Left ventricle myocardium inferior (tissue), 1 donor: Measurements from ENCODE around the gene PRC1. TPM values are rescaled to one million over a fixed set of nuclear protein-coding genes. Genes with fewer than 3 reads are reported as not detected.
A peak's percentile ranks its signal among the peaks of the same experiment; 100 is the strongest.

Experiments used
- DNase-seq: peaks from one replicate; pipeline ENCODE4 v3.0.0-alpha.2; 2020
- H3K27ac ChIP-seq: fragments of 200-600 bp; replicated peaks from 2 replicates; pipeline ENCODE4 v1.8.0; 2021
- H3K27me3 ChIP-seq: fragments of 200-600 bp; 2 replicates; pipeline ENCODE4 v1.8.0; 2021; ENCODE audit warnings: low read depth
- H3K36me3 ChIP-seq: fragments of 200-600 bp; 2 replicates; pipeline ENCODE4 v1.8.0; 2021
- H3K4me1 ChIP-seq: fragments of 200-600 bp; 2 replicates; pipeline ENCODE4 v1.8.0; 2021
- H3K4me3 ChIP-seq: fragments of 200-600 bp; 2 replicates; pipeline ENCODE4 v1.8.0; 2021; ENCODE audit warnings: mild to moderate bottlenecking, moderate library complexity
- H3K9me3 ChIP-seq: fragments of 200-600 bp; replicated peaks from 2 replicates; pipeline ENCODE4 v1.8.0; 2021
- intact Hi-C: fragments of 100-400 bp; cut with micrococcal nuclease; formaldehyde crosslinking; loops from one replicate; pipeline ENCODE4 v1.11.0; 2022
- total RNA-seq: library from RNA; stranded (reverse); fragmentation: NEBNext Ultra II Directional; extraction: Animal tissue kit (Norgen Biotek cat#: 25700); gene quantifications from one replicate; pipeline ENCODE4 v1.2.1, GENCODE V29; 2021
- TF ChIP-seq, protein P1 (sequence below): fragments of 200-600 bp; IDR thresholded peaks from 2 replicates; pipeline ENCODE4 v1.8.0; 2021; ENCODE audit warnings: antibody characterized with exemption, mild to moderate bottlenecking, borderline replicate concordance
- donor health status: DM: no; HTN: yes; CAD: no; lungs with severe emphysema.

PRC1 gene
- total RNA-seq, 1 donor from 2014 or later: 3.4 TPM

GRCh38 chr15:90953947-90954711 lies 40.2 kb downstream of the PRC1 start:
- intact Hi-C loops: no loop called here
- peak overlapping the region; percentile 91 for H3K4me3 ChIP-seq
- H3K27me3 ChIP-seq: no peaks in the 10 kb centered on the region
- peaks cover 46% of the 10 kb centered on the region for H3K4me1 ChIP-seq
- H3K27ac ChIP-seq: peak overlapping the region; percentile 94
- no peak for DNase-seq
- TF ChIP-seq, protein P1, sequence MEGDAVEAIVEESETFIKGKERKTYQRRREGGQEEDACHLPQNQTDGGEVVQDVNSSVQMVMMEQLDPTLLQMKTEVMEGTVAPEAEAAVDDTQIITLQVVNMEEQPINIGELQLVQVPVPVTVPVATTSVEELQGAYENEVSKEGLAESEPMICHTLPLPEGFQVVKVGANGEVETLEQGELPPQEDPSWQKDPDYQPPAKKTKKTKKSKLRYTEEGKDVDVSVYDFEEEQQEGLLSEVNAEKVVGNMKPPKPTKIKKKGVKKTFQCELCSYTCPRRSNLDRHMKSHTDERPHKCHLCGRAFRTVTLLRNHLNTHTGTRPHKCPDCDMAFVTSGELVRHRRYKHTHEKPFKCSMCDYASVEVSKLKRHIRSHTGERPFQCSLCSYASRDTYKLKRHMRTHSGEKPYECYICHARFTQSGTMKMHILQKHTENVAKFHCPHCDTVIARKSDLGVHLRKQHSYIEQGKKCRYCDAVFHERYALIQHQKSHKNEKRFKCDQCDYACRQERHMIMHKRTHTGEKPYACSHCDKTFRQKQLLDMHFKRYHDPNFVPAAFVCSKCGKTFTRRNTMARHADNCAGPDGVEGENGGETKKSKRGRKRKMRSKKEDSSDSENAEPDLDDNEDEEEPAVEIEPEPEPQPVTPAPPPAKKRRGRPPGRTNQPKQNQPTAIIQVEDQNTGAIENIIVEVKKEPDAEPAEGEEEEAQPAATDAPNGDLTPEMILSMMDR: no peak
- H3K9me3 ChIP-seq: no peaks in the 10 kb centered on the region
- peaks cover 49% of the 10 kb centered on the region for H3K36me3 ChIP-seq

- H3K9me3 ChIP-seq: no peaks in the 10 kb centered on the region
- DNase-seq: no peak
- H3K4me3 ChIP-seq: no peak overlapping the region
- TF ChIP-seq, protein P1: no peak
- peaks cover 59% of the 10 kb centered on the region for H3K36me3 ChIP-seq
- no peaks in the 10 kb centered on the region for H3K27me3 ChIP-seq
- H3K27ac ChIP-seq: no peak overlapping the region
- intact Hi-C loops: no loop called here
- peaks cover 38% of the 10 kb centered on the region for H3K4me1 ChIP-seq
Observed at GRCh38 chr15:90952901-90953677, 41.2 kb downstream of the PRC1 start.

DNA sequence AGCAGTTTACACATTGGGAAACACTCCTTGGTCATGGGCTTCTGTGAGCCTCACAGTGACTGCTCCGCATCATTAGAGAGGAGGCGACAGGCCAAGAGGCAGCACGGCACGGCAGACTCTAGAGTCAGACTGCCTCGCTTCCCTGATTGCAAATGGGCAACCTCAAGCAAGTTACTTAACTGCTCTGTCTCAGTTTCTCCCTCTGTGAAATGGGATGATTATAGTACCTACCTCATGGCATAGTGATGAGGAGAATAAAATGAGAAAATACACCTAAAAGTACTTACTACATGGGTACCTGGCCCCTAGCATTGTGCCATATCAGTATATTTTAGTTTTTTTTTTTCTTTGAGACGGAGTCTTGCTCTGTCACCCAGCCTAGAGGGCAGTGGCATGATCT lies 43.7 kb downstream of the PRC1 start:
- TF ChIP-seq, protein P1: no peak
- H3K4me3 ChIP-seq: no peak overlapping the region
- no peak for DNase-seq
- H3K9me3 ChIP-seq: no peaks in the 10 kb centered on the region
- peaks cover 14% of the 10 kb centered on the region for H3K4me1 ChIP-seq
- peaks cover 82% of the 10 kb centered on the region for H3K36me3 ChIP-seq
- intact Hi-C loops: no loop called here
- no peak overlapping the region for H3K27ac ChIP-seq
- no peaks in the 10 kb centered on the region for H3K27me3 ChIP-seq

DNA sequence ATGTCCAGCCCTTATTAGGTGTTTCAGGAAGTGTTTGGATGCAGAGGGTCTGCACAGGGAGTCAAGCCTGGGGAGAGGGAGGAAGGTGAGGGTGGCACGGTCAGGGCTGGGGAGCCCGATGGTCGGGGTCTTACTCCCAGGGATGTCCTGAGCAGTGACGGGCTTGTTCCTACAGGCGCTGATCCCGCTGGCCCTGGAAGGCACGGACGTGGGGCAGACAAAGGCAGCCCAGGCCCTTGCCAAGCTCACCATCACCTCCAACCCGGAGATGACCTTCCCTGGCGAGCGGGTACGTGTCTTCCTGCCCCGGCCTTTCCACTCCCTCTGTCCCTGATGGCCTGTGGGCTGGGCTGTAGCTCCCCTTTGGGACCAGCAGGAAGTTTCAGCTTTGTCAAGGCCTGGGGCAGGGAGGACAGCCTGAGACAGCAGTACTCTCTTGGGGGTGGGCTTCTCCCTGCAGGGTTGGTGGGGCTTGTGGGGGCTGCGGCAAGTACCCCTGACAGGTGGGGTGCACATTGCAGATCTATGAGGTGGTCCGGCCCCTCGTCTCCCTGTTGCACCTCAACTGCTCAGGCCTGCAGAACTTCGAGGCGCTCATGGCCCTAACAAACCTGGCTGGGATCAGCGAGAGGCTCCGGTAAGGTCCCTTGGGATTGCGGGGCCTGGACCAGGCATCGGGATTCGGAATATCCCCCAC lies 44.2 kb downstream of the PRC1 start:
- no peak overlapping the region for H3K4me3 ChIP-seq
- H3K27ac ChIP-seq: no peak overlapping the region
- peaks cover 9% of the 10 kb centered on the region for H3K4me1 ChIP-seq
- H3K9me3 ChIP-seq: no peaks in the 10 kb centered on the region
- TF ChIP-seq, protein P1: no peak
- intact Hi-C loops: no loop called here
- no peak for DNase-seq
- H3K27me3 ChIP-seq: no peaks in the 10 kb centered on the region
- H3K36me3 ChIP-seq: peaks cover 88% of the 10 kb centered on the region

- DNase-seq: no peak
- Histone ChIP-seq H3K4me1 (no peaks in the 10 kb centered on the region), H3K9me3 (no peaks in the 10 kb centered on the region), H3K27me3 (no peaks in the 10 kb centered on the region), H3K27ac (no peak overlapping the region), H3K4me3 (no peak overlapping the region), H3K36me3 (peaks cover 99% of the 10 kb centered on the region)
- intact Hi-C loops: no loop called here
- TF ChIP-seq, protein P1: no peak
Observed at GRCh38 chr15:90948506-90948905, 45.8 kb downstream of the PRC1 start.
